Esophagus squamous epithelium (tissue), 5 donors: ENCODE data around the gene TPRX1. TPM values are rescaled to one million over a fixed set of nuclear protein-coding genes. Genes with fewer than 3 reads are reported as not detected.
"Not testable (repeated sequence)": the region's sequence is repeated elsewhere in the genome, so short reads cannot be mapped to it uniquely, and the experiment has no call there.

Experiments used
- DNase-seq: peaks from one replicate; lab custom pipeline; 2025; lab: John Stamatoyannopoulos, UW
- H3K27ac ChIP-seq, 4 donors: fragments of 200-600 bp; sonication (generic); one replicate each; pipeline ENCODE4 v1.5.1; 2016 to 2019; ENCODE audit warnings: mild to moderate bottlenecking in 1 of 4
- H3K27me3 ChIP-seq, 4 donors: fragments of 200-600 bp; sonication (generic); 1 replicate in 3 of 4; 2 replicates in 1 of 4; pipeline versions ENCODE4 v1.5.1 to v1.6.0; 2017 to 2021; ENCODE audit warnings: antibody characterized with exemption in 1 of 4
- H3K36me3 ChIP-seq, 3 donors: fragments of 200-600 bp; sonication (generic); one replicate each; pipeline ENCODE4 v1.5.1; 2016 to 2019
- H3K4me1 ChIP-seq, 3 donors: fragments of 200-600 bp; sonication (generic); one replicate each; pipeline ENCODE4 v1.5.1; 2017 to 2019
- H3K4me3 ChIP-seq, 4 donors: fragments of 200-600 bp; sonication (generic); 1 replicate in 3 of 4; 2 replicates in 1 of 4; pipeline ENCODE4 v1.5.1; 2016 to 2019; ENCODE audit warnings: mild to moderate bottlenecking in 2 of 4, moderate library complexity in 1 of 4
- H3K9me3 ChIP-seq, 3 donors: fragments of 200-600 bp; sonication (generic); one replicate each; pipeline ENCODE4 v1.5.1; 2016 to 2019
- POLR2A ChIP-seq, 4 donors: fragments of 450-650 bp; IDR thresholded peaks; one replicate each; pipeline ENCODE4 v1.6.1; 2017; ENCODE audit warnings: antibody characterized with exemption in 4 of 4, mild to moderate bottlenecking in 4 of 4, moderate library complexity in 3 of 4
- WGBS, 2 donors: methylation state at CpG; one replicate each; pipeline ENCODE4 v1.1.5; 2018; 5-methylcytosine and 5-hydroxymethylcytosine counted together
- intact Hi-C: fragments of 100-400 bp; cut with DNase I; formaldehyde crosslinking; loops from one replicate; pipeline ENCODE4 v1.15.0; 2022
- total RNA-seq, 4 donors: library from RNA; depleted of rRNA; stranded (reverse); fragments of >200 nt; gene quantifications; one replicate each; pipeline ENCODE4 v1.1.0, GENCODE V29; 2016
- TF ChIP-seq, protein P1 (sequence below), 6 experiments: fragments of 450-650 bp in 4 of 6; fragments of 200-600 bp in 2 of 6; sonication (generic) in 2 of 6; IDR thresholded peaks; one replicate each; pipeline ENCODE4 v1.5.1; 2016 to 2019; ENCODE audit warnings: antibody characterized with exemption in 6 of 6, mild to moderate bottlenecking in 4 of 6, moderate library complexity in 4 of 6
- donor health status: DM: yes; HTN: yes; CAD: no.

Gene TPRX1
- total RNA-seq, 4 donors from 2014 or later, result not detected

DNA sequence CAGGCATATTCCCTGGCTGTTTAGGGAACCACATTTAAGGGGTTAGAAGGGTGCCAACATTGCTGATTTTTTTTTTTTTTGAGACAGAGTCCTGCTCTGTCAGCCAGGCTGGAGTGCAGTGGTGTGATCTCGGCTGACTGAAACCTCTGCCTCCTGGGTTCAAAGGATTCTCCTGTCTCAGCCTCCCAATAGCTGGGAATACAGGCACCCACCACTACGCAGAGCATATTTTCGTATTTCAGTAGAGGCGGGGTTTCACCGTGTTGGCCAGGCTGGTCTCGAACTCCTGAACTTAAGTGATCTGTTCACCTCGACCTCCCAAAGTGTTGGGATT is 9.6 kb upstream of the TPRX1 start:
- Histone ChIP-seq H3K27ac (no peak overlapping the region), H3K4me1 (no peaks in the 10 kb centered on the region), H3K36me3 (no peaks in the 10 kb centered on the region), H3K27me3 (peaks cover 0 to 20% (median 0%) of the 10 kb centered on the region in 4 donors), H3K9me3 (no peaks in the 10 kb centered on the region), H3K4me3 (no peak overlapping the region)
- 34 to 66% methylated on average over 3 to 7 of the region's 7 CpGs for WGBS, 2 donors
- TF ChIP-seq, protein P1, sequence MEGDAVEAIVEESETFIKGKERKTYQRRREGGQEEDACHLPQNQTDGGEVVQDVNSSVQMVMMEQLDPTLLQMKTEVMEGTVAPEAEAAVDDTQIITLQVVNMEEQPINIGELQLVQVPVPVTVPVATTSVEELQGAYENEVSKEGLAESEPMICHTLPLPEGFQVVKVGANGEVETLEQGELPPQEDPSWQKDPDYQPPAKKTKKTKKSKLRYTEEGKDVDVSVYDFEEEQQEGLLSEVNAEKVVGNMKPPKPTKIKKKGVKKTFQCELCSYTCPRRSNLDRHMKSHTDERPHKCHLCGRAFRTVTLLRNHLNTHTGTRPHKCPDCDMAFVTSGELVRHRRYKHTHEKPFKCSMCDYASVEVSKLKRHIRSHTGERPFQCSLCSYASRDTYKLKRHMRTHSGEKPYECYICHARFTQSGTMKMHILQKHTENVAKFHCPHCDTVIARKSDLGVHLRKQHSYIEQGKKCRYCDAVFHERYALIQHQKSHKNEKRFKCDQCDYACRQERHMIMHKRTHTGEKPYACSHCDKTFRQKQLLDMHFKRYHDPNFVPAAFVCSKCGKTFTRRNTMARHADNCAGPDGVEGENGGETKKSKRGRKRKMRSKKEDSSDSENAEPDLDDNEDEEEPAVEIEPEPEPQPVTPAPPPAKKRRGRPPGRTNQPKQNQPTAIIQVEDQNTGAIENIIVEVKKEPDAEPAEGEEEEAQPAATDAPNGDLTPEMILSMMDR (IDR thresholded peaks at IDR 0.05), result peak in 1 of 6 experiments; percentile 8
- no peak for TF ChIP-seq POLR2A (IDR thresholded peaks at IDR 0.05)
- no peak for DNase-seq
- intact Hi-C loops, result no loop called here

DNA sequence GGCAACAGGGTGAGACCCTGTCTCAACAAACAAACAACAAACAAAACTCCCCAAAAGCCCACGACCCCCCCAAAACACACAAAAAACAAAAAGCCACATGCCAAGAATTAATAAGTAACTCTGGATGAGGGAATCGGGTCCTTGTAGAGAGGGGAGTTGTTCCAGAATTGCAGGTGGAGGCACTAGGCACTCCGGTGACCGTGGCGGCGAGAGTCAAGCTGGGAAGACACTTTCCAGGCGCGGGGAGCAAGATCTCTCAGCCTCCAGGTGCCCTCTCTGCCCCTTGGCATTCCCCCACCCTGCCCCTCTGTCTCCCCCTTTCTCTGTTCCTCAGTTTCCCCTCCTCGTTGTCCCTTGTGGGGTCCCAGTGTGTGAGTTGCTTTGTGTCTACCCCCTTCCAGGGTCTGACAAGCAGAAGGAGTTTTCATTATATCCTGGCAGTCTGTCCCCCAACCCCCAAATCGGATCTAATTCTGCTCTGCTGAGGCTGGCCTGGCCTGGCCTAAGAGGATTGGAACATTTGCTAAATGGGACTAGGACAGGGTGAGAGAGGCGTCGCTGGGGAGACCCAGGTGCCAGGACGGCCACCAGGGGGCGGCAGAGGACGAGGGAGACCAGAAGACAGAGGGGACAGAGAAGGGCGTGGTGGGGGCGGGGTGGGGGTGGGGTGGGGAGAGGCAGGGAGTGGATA is 9.1 kb upstream of the TPRX1 start:
- no peak for DNase-seq
- Histone ChIP-seq H3K9me3 (no peaks in the 10 kb centered on the region), H3K36me3 (no peaks in the 10 kb centered on the region), H3K27ac (no peak overlapping the region), H3K4me1 (no peaks in the 10 kb centered on the region), H3K4me3 (no peak overlapping the region), H3K27me3 (peaks cover 0 to 15% (median 0%) of the 10 kb centered on the region in 4 donors)
- TF ChIP-seq, protein P1 (IDR thresholded peaks at IDR 0.05), result peak; percentile 15 to 61 (median 36)
- no peak for TF ChIP-seq POLR2A (IDR thresholded peaks at IDR 0.05)
- 30 to 44% methylated on average over 14 to 16 of the region's 17 CpGs for WGBS, 2 donors
- intact Hi-C loops, result no loop called here

DNA sequence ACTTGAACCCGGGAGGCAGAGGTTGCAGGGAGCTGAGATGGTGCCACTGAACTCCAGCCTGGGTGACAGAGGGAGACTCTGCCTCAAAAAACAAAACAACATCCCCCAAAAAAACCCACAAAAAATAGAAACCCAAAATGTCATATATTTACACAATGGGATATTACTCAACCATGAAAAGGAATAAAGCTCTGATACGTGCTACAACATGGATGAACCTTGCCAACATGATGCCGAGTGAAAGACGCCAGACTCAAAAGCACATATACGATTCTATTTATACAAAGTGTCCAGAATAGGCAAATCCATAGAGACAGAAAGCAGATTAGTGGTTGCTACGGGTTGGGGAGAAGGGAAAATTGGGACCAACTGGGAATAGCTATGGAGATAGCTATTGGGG is 2.1 kb upstream of the TPRX1 start:
- 80 to 82% methylated on average over 6 of the region's 6 CpGs for WGBS, 2 donors
- no peak for TF ChIP-seq POLR2A (IDR thresholded peaks at IDR 0.05)
- TF ChIP-seq, protein P1 (IDR thresholded peaks at IDR 0.05), result no peak
- Histone ChIP-seq H3K27me3 (no peaks in the 10 kb centered on the region), H3K27ac (no peak overlapping the region), H3K9me3 (no peaks in the 10 kb centered on the region), H3K36me3 (no peaks in the 10 kb centered on the region), H3K4me3 (no peak overlapping the region), H3K4me1 (no peaks in the 10 kb centered on the region)
- intact Hi-C loops, result no loop called here
- DNase-seq, result no peak

DNA sequence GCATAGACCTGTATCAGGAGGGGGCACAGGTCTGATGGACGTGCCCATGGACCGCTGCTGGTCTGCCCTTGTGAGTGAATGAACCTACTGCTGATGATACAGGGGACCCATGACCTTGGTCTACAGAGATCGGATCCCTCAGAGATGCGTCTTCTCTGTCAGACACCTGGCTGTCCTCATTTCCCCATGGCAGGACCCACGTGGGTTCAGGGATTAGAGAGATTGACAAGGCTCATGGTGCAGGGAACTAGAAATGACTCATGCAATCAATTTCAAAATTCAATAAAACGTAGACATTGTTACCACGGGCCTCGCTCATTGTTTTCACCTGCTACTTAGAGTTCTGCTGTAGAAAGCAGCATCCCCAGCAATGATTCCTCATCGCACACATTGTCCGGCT is 962 bp upstream of the TPRX1 start:
- H3K9me3 ChIP-seq, result no peaks in the 10 kb centered on the region
- no peak overlapping the region for H3K4me3 ChIP-seq
- H3K36me3 ChIP-seq, result no peaks in the 10 kb centered on the region
- no peak for DNase-seq
- H3K27me3 ChIP-seq, result no peaks in the 10 kb centered on the region
- TF ChIP-seq, protein P1 (IDR thresholded peaks at IDR 0.05), result no peak
- no peak for TF ChIP-seq POLR2A (IDR thresholded peaks at IDR 0.05)
- intact Hi-C loops, result no loop called here
- H3K27ac ChIP-seq, result no peak overlapping the region
- no peaks in the 10 kb centered on the region for H3K4me1 ChIP-seq
- 67 to 68% methylated on average over 9 to 10 of the region's 10 CpGs for WGBS, 2 donors

DNA sequence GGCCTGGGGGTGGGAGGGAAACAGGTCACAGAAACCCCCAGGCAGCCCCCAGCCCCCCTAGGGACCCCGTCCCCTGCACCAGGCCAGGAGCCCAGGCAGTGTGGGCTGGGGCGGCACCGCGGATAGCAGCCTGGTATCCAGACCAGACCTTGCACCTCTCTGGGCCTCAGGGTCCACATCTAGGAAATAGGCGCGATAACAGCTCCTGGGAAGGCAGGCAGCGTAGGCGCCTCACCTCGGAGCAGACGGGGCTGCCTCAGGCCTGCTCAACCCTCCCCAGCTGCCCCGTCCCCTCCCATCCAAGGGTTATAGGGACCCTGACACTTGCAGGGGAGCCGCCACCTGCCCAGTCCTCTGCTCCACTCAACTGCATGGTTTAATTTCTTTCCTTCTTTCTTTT is 680 bp downstream of the TPRX1 start:
- intact Hi-C loops, H3K36me3 ChIP-seq, H3K4me3 ChIP-seq, DNase-seq, H3K27me3 ChIP-seq, H3K4me1 ChIP-seq, H3K27ac ChIP-seq, H3K9me3 ChIP-seq: not testable (repeated sequence)
- WGBS, 2 donors, result no CpG with 5 or more reads among the region's 12 CpGs

DNA sequence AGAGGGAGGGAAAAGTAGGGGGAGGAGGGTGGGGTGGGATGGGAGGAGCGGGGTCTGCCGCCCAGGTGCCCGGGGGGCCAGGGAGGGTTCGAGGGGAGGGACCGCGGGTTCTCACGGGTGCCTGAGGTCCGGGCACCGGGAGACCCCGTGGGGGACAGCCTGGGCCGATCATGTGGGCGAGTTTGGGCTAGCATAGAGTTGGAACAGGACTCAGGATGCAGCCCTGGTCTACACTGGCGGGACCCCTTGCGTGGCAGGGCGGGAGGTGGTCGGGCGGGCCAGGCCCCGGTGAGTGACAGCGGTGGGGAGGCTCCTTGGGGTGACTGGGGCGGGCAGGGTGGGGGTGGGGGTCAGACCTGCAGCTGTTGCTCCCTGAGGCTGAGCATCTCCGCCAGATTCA is 1.2 kb downstream of the TPRX1 start:
- H3K4me1 ChIP-seq, H3K27ac ChIP-seq, DNase-seq, intact Hi-C loops, H3K4me3 ChIP-seq, H3K36me3 ChIP-seq, H3K27me3 ChIP-seq, H3K9me3 ChIP-seq: not testable (repeated sequence)
- WGBS, 2 donors, result 50% methylated on average over 9 of the region's 21 CpGs; no CpG with 5 or more reads in 1 of the 2 donors
